HG02763 (cell line): ENCODE data around the gene POC1A.
"Not testable (repeated sequence)": the region's sequence is repeated elsewhere in the genome, so short reads cannot be mapped to it uniquely, and the experiment has no call there.

Experiments used
- ATAC-seq: cut with Tn5 transposase; IDR thresholded peaks from one replicate; pipeline ENCODE4 v1.9.1; 2021; ENCODE audit warnings: mild to moderate bottlenecking, moderate library complexity; ENCODE audit not compliant: unreplicated experiment

POC1A gene

GRCh38 chr3:52184690-52185089 lies 30.5 kb upstream of the POC1A start:
- no peak for ATAC-seq

- ATAC-seq: no peak
Observed at GRCh38 chr3:52183786-52184445, 29.7 kb upstream of the POC1A start.

DNA sequence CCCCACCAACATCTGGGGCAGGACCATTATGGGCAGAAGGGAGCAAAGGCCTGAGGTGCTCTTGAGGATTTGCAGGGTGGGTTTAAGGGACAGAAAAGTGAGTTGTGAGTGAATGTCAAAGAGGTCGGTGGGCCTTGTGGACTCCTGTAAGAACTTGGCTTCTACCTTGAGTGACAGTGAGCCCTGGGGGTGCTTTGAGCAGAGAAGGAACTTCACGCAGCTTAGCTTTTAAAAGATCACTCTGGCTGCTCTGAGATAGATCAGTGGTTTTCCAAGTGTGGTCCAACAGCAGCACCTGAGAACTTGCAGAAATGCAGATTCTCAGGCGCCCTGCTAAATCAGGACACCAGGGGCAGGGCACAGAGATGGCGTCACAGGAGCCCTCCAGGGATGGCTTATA lies 28.5 kb upstream of the POC1A start:
- no peak for ATAC-seq

DNA sequence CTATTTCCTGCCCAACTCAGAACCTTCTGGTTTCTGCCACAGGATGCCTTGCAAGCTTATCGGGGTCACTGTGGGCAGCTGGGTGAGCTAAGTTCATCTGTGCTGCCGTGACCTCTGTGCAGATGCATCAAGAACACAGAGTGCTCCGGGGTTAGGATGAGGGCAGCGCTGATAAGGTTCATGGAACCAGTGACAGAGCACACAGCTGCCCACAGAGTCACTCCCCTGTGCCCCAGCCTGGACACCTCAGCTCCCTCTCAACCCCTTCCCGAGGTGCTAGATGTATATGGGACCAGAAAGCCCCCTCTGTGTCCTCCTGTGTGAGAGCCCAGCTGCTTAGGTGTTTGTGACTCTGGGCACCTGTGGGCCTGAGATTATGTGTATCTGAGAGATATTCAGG lies 28.0 kb upstream of the POC1A start:
- ATAC-seq: no peak

- no peak for ATAC-seq
Observed at GRCh38 chr3:52181543-52181942, 27.3 kb upstream of the POC1A start.

GRCh38 chr3:52178537-52178936 lies 24.3 kb upstream of the POC1A start:
- ATAC-seq: no peak

- ATAC-seq: not testable (repeated sequence)
Observed at GRCh38 chr3:52178126-52178525, 23.9 kb upstream of the POC1A start.

GRCh38 chr3:52177701-52178042 lies 23.4 kb upstream of the POC1A start:
- no peak for ATAC-seq

DNA sequence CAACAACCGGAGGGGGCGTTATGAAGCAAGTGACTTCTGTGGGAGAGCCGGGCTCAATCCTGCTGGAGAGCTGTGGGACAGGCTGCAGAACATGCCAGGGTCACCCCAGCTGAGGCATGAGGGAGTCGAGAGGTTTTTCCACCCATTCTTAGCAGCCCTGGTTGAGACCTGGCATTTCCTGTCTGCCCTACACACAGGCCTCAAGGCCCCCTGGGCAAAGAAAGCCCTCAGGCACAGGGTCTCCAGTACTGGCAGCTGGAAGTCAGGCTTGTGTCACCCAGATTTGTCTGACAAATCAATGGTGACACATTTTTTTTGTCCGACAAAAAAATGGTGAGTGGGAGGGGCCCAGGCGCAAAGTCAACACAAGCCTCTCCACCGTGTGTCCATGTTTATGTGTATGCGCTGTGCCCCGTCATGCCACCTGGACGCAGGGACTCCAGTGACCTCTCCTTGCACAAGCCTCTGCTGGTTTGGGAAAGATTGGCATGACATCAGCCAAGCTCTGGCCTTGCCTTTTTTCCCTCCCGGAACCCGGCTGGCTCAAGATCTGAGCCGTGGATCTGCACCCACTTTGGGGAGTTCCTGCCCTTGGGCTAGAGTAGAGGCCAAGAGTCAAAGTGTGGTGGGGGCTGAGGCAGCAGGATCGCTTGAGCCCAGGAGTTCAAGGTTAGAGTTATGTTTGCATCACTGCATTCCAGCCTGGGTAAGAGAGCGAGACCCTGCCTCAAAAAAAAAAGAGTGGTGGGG lies 22.9 kb upstream of the POC1A start:
- ATAC-seq: no peak

DNA sequence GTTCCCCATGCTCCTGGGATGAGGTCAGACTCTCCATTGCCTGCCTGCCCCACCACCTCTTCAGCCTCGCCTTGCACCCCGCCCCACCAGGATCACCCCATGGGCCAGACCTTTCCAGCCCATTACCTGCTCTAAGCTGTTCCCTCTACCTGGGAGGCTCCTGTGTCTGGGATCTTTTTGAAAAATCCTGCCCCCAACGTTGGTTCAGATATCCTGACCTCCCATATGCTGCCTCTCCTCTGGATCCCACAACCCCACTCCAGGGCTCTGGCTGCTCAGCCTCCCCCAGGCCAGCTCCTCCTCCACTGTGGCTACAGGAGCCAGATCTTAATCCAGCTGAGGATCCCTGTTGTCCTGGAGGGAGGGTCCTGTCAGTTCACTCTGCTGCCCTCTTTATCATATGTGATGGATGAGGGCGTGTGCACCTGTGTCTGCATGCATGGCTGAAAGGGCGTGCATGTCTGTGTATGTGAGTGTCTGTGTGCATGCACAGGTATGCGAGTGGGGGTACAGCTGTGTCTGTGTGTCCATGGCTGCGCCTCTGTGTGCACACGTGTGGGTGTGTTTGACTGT lies 22.0 kb upstream of the POC1A start:
- no peak for ATAC-seq

GRCh38 chr3:52175416-52176179 lies 21.4 kb upstream of the POC1A start:
- no peak for ATAC-seq

GRCh38 chr3:52174896-52175295 lies 20.7 kb upstream of the POC1A start:
- no peak for ATAC-seq

DNA sequence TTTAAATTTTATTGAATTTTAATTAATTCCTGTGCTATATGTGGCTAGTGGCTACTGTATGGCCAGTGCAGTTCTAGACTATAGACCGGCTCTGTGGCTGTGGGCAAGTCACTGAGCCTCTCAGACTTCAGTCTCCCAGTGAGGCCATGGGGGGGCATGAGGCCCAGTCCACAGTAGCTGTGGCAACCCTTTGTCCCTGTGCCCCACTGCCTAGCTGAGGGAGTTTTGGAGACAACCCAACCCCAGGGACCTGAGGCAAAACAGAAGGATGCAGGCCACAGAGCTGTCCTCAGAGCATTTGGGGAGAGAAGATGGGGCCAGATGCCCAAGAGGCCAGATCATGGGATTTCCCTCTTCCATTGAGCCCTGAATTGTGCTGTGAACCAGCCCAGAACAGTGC lies 18.9 kb upstream of the POC1A start:
- no peak for ATAC-seq

GRCh38 chr3:52172262-52172757 lies 18.1 kb upstream of the POC1A start:
- ATAC-seq: no peak

- ATAC-seq: no peak
Observed at GRCh38 chr3:52171514-52172261, 17.5 kb upstream of the POC1A start.

- not testable (repeated sequence) for ATAC-seq
Observed at GRCh38 chr3:52170217-52170616, 16.0 kb upstream of the POC1A start.

GRCh38 chr3:52167240-52167639 lies 13.0 kb upstream of the POC1A start:
- no peak for ATAC-seq

DNA sequence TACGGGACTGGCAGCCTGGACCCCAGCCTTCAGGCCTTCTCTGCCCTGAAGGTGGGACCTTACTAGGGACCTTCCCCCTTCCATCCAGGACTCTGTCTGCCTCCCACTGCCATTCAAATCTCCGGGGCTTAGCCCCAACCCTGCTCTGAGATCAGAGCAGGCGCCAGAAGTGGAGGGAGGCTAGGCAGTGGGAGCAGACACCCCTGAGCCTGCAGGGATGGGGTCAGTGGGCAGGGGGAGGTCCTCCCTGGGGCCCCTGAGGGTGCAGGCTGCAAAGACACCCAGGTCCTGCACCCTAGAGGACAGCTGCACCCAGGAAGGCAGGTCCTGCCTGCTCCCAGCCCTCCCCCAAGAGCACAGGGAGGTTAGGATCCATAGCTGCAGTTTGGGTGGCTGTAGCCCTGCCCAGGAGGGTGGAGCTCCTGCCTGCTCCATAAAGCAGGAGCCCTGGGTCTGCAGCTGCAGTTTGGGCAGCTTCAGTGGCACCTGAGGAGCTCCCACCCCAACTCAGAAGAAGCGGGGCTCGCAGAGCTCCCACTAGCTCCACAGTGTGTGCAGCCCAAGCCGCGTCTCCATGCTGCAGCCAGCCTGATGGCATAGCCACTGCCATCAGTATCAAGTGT lies 8.1 kb upstream of the POC1A start:
- ATAC-seq: no peak

DNA sequence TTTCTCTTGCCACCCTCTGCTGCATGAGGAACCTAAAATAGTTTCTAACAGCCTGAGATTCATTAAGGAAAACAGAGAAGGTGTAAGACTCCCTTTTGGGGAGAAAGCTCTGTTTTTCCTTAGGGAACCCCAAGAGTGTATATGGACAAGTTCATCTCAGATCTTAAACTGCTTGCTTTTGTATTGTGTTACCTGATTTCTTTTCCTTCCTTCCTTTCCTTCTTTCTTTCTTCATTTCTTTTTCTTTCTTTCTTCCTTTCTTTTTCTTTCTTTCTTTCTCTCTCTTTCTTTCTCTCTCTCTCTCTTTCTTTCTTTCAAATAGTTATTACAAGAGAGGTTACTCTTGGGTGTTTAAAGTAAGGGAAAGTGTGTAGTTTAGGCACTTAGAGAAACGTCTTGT lies 5.3 kb upstream of the POC1A start:
- ATAC-seq: no peak

DNA sequence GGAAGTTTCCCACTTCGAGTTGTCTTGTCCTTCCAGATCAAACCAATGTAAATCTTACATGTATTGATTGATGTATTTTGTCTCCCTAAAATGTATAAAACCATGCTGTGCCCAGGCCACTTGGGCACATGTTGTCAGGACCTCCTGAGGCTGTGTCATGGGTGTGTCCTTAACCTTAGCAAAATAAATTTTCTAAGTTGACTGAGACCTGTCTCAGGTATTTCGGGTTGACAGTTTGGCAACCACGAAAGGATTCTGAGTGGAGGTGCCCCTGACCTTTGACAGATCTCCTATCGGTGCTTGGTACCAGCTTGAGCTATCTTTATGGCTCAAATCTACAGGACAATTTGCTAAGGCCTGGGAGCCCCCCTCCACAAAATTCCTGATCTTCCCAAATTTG lies 1.7 kb upstream of the POC1A start:
- ATAC-seq: no peak
